ENCODE data around the gene ADAMTS17. TPM values are rescaled to one million over a fixed set of nuclear protein-coding genes. Genes with fewer than 3 reads are reported as not detected.

Gene ADAMTS17
- total and polyA plus RNA-seq, 9 of the 15 experiments (the other 6 are each of a cell fraction or from before 2014, with no cell fraction given) = 0.01 to 0.14 (median 0.07) TPM; not detected in 6

DNA sequence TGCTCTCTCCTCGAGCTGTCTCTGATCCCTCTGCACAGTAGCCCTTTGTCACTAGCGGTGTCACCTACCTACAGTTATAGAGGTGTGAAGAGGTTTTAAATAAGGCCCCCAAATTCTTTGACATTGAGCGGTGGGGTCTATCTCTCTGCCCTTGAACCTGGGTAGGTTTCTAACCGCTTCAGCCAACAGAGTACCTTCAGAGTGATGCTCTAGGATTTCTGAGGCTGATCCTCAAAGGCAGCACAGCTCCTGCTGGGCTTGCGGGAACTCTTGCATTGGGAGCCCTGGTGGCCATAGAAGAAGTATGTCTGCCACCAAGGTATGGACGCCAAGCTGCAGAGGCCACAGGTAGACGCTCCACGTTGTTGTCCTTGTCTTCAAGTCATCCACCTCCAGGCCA is 35.7 kb downstream of the ADAMTS17 start:
- TF ChIP-seq GATA2 (CRISPR knock-in tag; IDR thresholded peaks at IDR 0.05) = no peak
- no peak for TF ChIP-seq KLF13 (tag; IDR thresholded peaks at IDR 0.05; ENCODE audit: borderline replicate concordance, low read depth)
- DNase-seq (ENCODE audit: extremely low read depth in 1 of 4, low spot score in 3 of 4) = no peak
- no peak for ATAC-seq
- no peaks in the 10 kb centered on the region for H3K9me1 ChIP-seq (ENCODE audit: control insufficient read depth, insufficient read depth, low read length)
- H3K9me3 ChIP-seq (replicated peaks; ENCODE audit: control insufficient read depth, insufficient read depth, low read depth, low read length) = no peaks in the 10 kb centered on the region
- no peak overlapping the region for H3K4me3 ChIP-seq
- 0% methylated on average over 8 of the region's 8 CpGs for WGBS (ENCODE audit: insufficient coverage, low coverage, missing lambda C conversion rate)
- H2AFZ ChIP-seq (ENCODE audit: low read depth, low read length) = no peak overlapping the region
- intact Hi-C loops (cut with micrococcal nuclease) (no loop called here), in situ Hi-C loops (cut with MboI) (no loop called here)
- no peak overlapping the region for H3K4me2 ChIP-seq (ENCODE audit: insufficient read depth, low read length)
- H4K20me1 ChIP-seq (replicated peaks; ENCODE audit: control insufficient read depth, insufficient read depth, low read length) = no peaks in the 10 kb centered on the region
- BruUV-seq (replicated peaks) = no TSS peak
- H3K27me3 ChIP-seq (ENCODE audit: control insufficient read depth in 2 of 2, insufficient read depth in 2 of 2, low read length in 2 of 2) = peaks cover 3 to 33% of the 10 kb centered on the region in 2 experiments; a peak in 3 of 5 replicates
- ChIA-PET POLR2A (no interaction called here), CTCF (ENCODE audit: low intra/inter-chr PET ratio) (no interaction called here)
- no peak overlapping the region for H3K9ac ChIP-seq (ENCODE audit: insufficient read depth in 1 of 2, low read depth in 2 of 2, low read length in 2 of 2)
- no peak overlapping the region for H3K27ac ChIP-seq (ENCODE audit: extremely low read depth, low read depth, low read length)
- H3K4me1 ChIP-seq (replicated peaks in 1 of 2; ENCODE audit: control insufficient read depth in 2 of 2, insufficient read depth in 2 of 2, low read length in 2 of 2) = no peaks in the 10 kb centered on the region
- H3K79me2 ChIP-seq (ENCODE audit: control insufficient read depth, insufficient read depth, low read length) = no peaks in the 10 kb centered on the region
- no peaks in the 10 kb centered on the region for H3K36me3 ChIP-seq (ENCODE audit: control insufficient read depth, insufficient read depth, low read length)
- FAIRE-seq = no peak

DNA sequence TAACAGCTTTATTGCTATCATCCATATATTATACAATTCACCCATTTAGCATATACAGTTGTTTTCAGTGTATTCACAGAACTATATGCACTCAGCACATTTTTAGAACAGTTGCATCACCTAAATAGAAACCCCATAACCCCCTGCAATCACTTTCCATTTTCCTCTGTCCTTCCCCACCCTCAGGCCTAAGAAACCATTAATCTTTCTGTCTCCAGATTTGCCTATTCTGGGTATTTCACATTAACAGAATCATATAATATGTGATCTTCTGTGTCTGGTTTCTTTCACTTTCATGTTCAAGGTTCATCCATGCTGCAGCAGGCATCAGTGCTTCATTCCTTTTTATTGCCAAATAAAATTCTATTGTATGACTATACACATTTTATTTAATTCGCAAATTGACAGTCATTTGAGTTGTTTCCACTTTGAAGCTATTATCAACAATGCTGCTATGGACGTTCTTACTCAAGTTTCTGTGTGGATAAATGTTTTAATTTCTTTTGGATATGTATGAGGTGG is 39.8 kb downstream of the ADAMTS17 start:
- POLR2A ChIA-PET = no interaction called here

More for the DNA sequence above, 39.8 kb downstream of the ADAMTS17 start:
- no peak overlapping the region for H3K9ac ChIP-seq (ENCODE audit: insufficient read depth in 1 of 2, low read depth in 2 of 2, low read length in 2 of 2)
- in situ Hi-C loops (cut with MboI) (no loop called here), intact Hi-C loops (cut with micrococcal nuclease) (no loop called here)
- CTCF ChIA-PET (ENCODE audit: low intra/inter-chr PET ratio) = no interaction called here
- ATAC-seq = no peak
- no peak overlapping the region for H2AFZ ChIP-seq (ENCODE audit: low read depth, low read length)
- no peaks in the 10 kb centered on the region for H3K9me1 ChIP-seq (ENCODE audit: control insufficient read depth, insufficient read depth, low read length)
- H3K27ac ChIP-seq (ENCODE audit: extremely low read depth, low read depth, low read length) = no peak overlapping the region
- FAIRE-seq = no peak
- no peak overlapping the region for H3K4me3 ChIP-seq
- no peaks in the 10 kb centered on the region for H3K79me2 ChIP-seq (ENCODE audit: control insufficient read depth, insufficient read depth, low read length)
- H3K4me2 ChIP-seq (ENCODE audit: insufficient read depth, low read length) = no peak overlapping the region
- no peak for DNase-seq (ENCODE audit: extremely low read depth in 1 of 4, low spot score in 3 of 4)
- H3K27me3 ChIP-seq (ENCODE audit: control insufficient read depth in 2 of 2, insufficient read depth in 2 of 2, low read length in 2 of 2) = peaks cover 0 to 4% of the 10 kb centered on the region in 2 experiments; a peak in 2 of 5 replicates
- no peaks in the 10 kb centered on the region for H3K36me3 ChIP-seq (ENCODE audit: control insufficient read depth, insufficient read depth, low read length)
- TF ChIP-seq, protein P1, sequence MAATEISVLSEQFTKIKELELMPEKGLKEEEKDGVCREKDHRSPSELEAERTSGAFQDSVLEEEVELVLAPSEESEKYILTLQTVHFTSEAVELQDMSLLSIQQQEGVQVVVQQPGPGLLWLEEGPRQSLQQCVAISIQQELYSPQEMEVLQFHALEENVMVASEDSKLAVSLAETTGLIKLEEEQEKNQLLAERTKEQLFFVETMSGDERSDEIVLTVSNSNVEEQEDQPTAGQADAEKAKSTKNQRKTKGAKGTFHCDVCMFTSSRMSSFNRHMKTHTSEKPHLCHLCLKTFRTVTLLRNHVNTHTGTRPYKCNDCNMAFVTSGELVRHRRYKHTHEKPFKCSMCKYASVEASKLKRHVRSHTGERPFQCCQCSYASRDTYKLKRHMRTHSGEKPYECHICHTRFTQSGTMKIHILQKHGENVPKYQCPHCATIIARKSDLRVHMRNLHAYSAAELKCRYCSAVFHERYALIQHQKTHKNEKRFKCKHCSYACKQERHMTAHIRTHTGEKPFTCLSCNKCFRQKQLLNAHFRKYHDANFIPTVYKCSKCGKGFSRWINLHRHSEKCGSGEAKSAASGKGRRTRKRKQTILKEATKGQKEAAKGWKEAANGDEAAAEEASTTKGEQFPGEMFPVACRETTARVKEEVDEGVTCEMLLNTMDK (IDR thresholded peaks at IDR 0.05; ENCODE audit: borderline replicate concordance, insufficient read depth, low read depth, low read length, poor library complexity, severe bottlenecking) = no peak
- TF ChIP-seq DDX20 (tag; IDR thresholded peaks at IDR 0.05; ENCODE audit: low read depth) = no peak
- no peaks in the 10 kb centered on the region for H3K4me1 ChIP-seq (replicated peaks in 1 of 2; ENCODE audit: control insufficient read depth in 2 of 2, insufficient read depth in 2 of 2, low read length in 2 of 2)
- no peaks in the 10 kb centered on the region for H3K9me3 ChIP-seq (replicated peaks; ENCODE audit: control insufficient read depth, insufficient read depth, low read depth, low read length)
- H4K20me1 ChIP-seq (replicated peaks; ENCODE audit: control insufficient read depth, insufficient read depth, low read length) = no peaks in the 10 kb centered on the region
- BruUV-seq (replicated peaks) = no TSS peak
- WGBS (ENCODE audit: insufficient coverage, low coverage, missing lambda C conversion rate) = 3% methylated on average over 2 of the region's 2 CpGs
